Mononuclear cell (primary cell): Measurements from ENCODE around the gene PCSK1N. TPM values are rescaled to one million over a fixed set of nuclear protein-coding genes. Genes with fewer than 3 reads are reported as not detected.

Experiments used
- H3K27me3 ChIP-seq: 2 replicates; pipeline ENCODE4 v1.6.0; 2011; ENCODE audit warnings: low read length, control low read depth; ENCODE audit not compliant: insufficient read depth
- H3K4me1 ChIP-seq: 2 replicates; pipeline ENCODE4 v1.5.1; 2011; ENCODE audit warnings: mild to moderate bottlenecking, low read length, control low read depth; ENCODE audit not compliant: insufficient read depth
- H3K4me3 ChIP-seq: 2 replicates; pipeline ENCODE4 v1.5.1; 2011; ENCODE audit warnings: mild to moderate bottlenecking, low read length, moderate library complexity
- H3K9me3 ChIP-seq: 2 replicates; pipeline ENCODE4 v1.5.1; 2011; ENCODE audit warnings: low read depth, mild to moderate bottlenecking, control low read depth, low read length
- total RNA-seq: library from RNA; depleted of rRNA; stranded (reverse); fragments of >200 nt; gene quantifications from one replicate; pipeline ENCODE4 v1.2.3, GENCODE V29; 2012

PCSK1N gene
- total RNA-seq, 1 donor, result 3.3 TPM

- Histone ChIP-seq H3K27me3 (no peaks in the 10 kb centered on the region), H3K4me3 (no peak overlapping the region), H3K9me3 (no peaks in the 10 kb centered on the region)
Measured at GRCh38 chrX:48786825-48787504, 48.4 kb downstream of the PCSK1N start.

GRCh38 chrX:48786341-48786800 is 49.0 kb downstream of the PCSK1N start, which contains the start of gene GATA1:
Gene GATA1, plus strand, starts transcription at chrX:48786590. Its CDS starts 4,520 bp downstream, at chrX:48791110.
- Histone ChIP-seq H3K27me3 (no peaks in the 10 kb centered on the region), H3K4me3 (no peak within 1 kb of the TSS), H3K9me3 (no peaks in the 10 kb centered on the region), H3K4me1 (no peaks in the 10 kb centered on the region)

More at GRCh38 chrX:48786825-48787504, 48.4 kb downstream of the PCSK1N start:
- H3K4me1 ChIP-seq, result no peaks in the 10 kb centered on the region

GRCh38 chrX:48785540-48786214 is 49.7 kb downstream of the PCSK1N start:
- Histone ChIP-seq H3K9me3 (no peaks in the 10 kb centered on the region), H3K4me1 (no peaks in the 10 kb centered on the region), H3K27me3 (no peaks in the 10 kb centered on the region), H3K4me3 (no peak overlapping the region)

GRCh38 chrX:48785186-48785539 is 50.2 kb downstream of the PCSK1N start:
- H3K4me1 ChIP-seq, result no peaks in the 10 kb centered on the region
- H3K27me3 ChIP-seq, result no peaks in the 10 kb centered on the region
- H3K4me3 ChIP-seq, result no peak overlapping the region
- H3K9me3 ChIP-seq, result no peaks in the 10 kb centered on the region

- Histone ChIP-seq H3K4me3 (no peak overlapping the region), H3K4me1 (no peaks in the 10 kb centered on the region)
Measured at GRCh38 chrX:48784726-48785125, 50.7 kb downstream of the PCSK1N start.

GRCh38 chrX:48782795-48783194 is 52.6 kb downstream of the PCSK1N start:
- no peak overlapping the region for H3K4me3 ChIP-seq
- H3K4me1 ChIP-seq, result no peaks in the 10 kb centered on the region
- no peaks in the 10 kb centered on the region for H3K27me3 ChIP-seq
- no peaks in the 10 kb centered on the region for H3K9me3 ChIP-seq

More at GRCh38 chrX:48784726-48785125, 50.7 kb downstream of the PCSK1N start:
- Histone ChIP-seq H3K9me3 (no peaks in the 10 kb centered on the region), H3K27me3 (no peaks in the 10 kb centered on the region)

- no peaks in the 10 kb centered on the region for H3K4me1 ChIP-seq
- H3K27me3 ChIP-seq, result no peaks in the 10 kb centered on the region
- no peak overlapping the region for H3K4me3 ChIP-seq
- H3K9me3 ChIP-seq, result no peaks in the 10 kb centered on the region
Measured at GRCh38 chrX:48782216-48782615, 53.2 kb downstream of the PCSK1N start.

GRCh38 chrX:48781705-48782104 is 53.7 kb downstream of the PCSK1N start:
- no peaks in the 10 kb centered on the region for H3K4me1 ChIP-seq
- H3K27me3 ChIP-seq, result no peaks in the 10 kb centered on the region
- no peak overlapping the region for H3K4me3 ChIP-seq

More at GRCh38 chrX:48781705-48782104, 53.7 kb downstream of the PCSK1N start:
- no peaks in the 10 kb centered on the region for H3K9me3 ChIP-seq

Other genes with a start within 250 kb of the PCSK1N start
- gene WDR13, start 238.1 kb downstream of the PCSK1N start, total RNA-seq, result 38.2 TPM
- 64.3 TPM for gene WAS, start 151.8 kb downstream of the PCSK1N start, total RNA-seq
- 7.0 TPM for gene SUV39H1, start 138.9 kb downstream of the PCSK1N start, total RNA-seq
- gene GLOD5, start 73.9 kb downstream of the PCSK1N start, total RNA-seq, result not detected
- gene GATA1, start 49.0 kb downstream of the PCSK1N start, total RNA-seq, result 1.6 TPM
- 21.5 TPM for gene HDAC6, start 33.5 kb downstream of the PCSK1N start, total RNA-seq
- gene ERAS, start 9.1 kb downstream of the PCSK1N start, total RNA-seq, result not detected
- 18.3 TPM for gene TIMM17B, start 62.2 kb upstream of the PCSK1N start, total RNA-seq
- gene PQBP1, start 62.3 kb upstream of the PCSK1N start, total RNA-seq, result 37.6 TPM
- 8.5 TPM for gene SLC35A2, start 76.0 kb upstream of the PCSK1N start, total RNA-seq
- 239 TPM for gene PIM2, start 83.4 kb upstream of the PCSK1N start, total RNA-seq
- gene OTUD5, start 122.0 kb upstream of the PCSK1N start, total RNA-seq, result 56.1 TPM
- 1.2 TPM for gene KCND1, start 136.2 kb upstream of the PCSK1N start, total RNA-seq
- 24.9 TPM for gene GRIPAP1, start 166.7 kb upstream of the PCSK1N start, total RNA-seq
- 29.3 TPM for gene TFE3, start 207.7 kb upstream of the PCSK1N start, total RNA-seq
- 2.9 TPM for gene CCDC120, start 223.4 kb upstream of the PCSK1N start, total RNA-seq
- 5.5 TPM for gene PRAF2, start 238.4 kb upstream of the PCSK1N start, total RNA-seq
- gene WDR45, start 244.3 kb upstream of the PCSK1N start, total RNA-seq, result 48.7 TPM